Endothelial cell of umbilical vein (primary cell): ENCODE results near the gene ZEB1. TPM values are rescaled to one million over a fixed set of nuclear protein-coding genes. Genes with fewer than 3 reads are reported as not detected.

ENCODE experiments used
- BruUV-seq: library from RNA; stranded (reverse); fragments of 400-500 nt; replicated peaks from 2 replicates; lab custom pipeline; 2021; lab: Mats Ljungman, UMichigan
- CTCF ChIA-PET: fragments of 300-600, 350-600 bp; sonication (Branson Sonifier 250); formaldehyde crosslinking; loops from one replicate; lab custom pipeline; 2021; ENCODE audit warnings: antibody characterized with exemption, inconsistent platforms; lab: Charles Lee
- POLR2A ChIA-PET: fragments of 300-600, 350-600 bp; sonication (Branson Sonifier 250); formaldehyde crosslinking; loops from one replicate; lab custom pipeline; 2021; ENCODE audit warnings: antibody characterized with exemption, inconsistent platforms; lab: Charles Lee
- DNase-seq: peaks from one replicate; pipeline ENCODE4 v3.0.0-alpha.2; 2011; ENCODE audit warnings: low read depth, low spot score
- FAIRE-seq: peaks from 2 replicates; lab custom pipeline; 2011; peaks lifted over from hg19 to GRCh38; lab: Jason Lieb, UNC
- H2AFZ ChIP-seq: 2 replicates; pipeline ENCODE4 v1.6.0; 2012; ENCODE audit warnings: low read depth, low read length, control low read depth, inconsistent platforms
- H3K27ac ChIP-seq: 2 replicates; pipeline ENCODE4 v1.5.1; 2011; ENCODE audit warnings: low read depth, mild to moderate bottlenecking, control low read depth, low read length, moderate library complexity; ENCODE audit not compliant: insufficient read depth
- H3K27me3 ChIP-seq, 2 experiments: 2 replicates each; pipeline versions ENCODE4 v1.6.0 to v1.6.1; 2011; ENCODE audit warnings: low read length in 2 of 2, mixed read lengths in 1 of 2; ENCODE audit not compliant: control insufficient read depth in 2 of 2, insufficient read depth in 2 of 2
- H3K36me3 ChIP-seq, 2 experiments: 2 replicates in 1 of 2; 3 replicates in 1 of 2; pipeline ENCODE4 v1.5.1; 2011; ENCODE audit warnings: low read length in 2 of 2, mild to moderate bottlenecking in 1 of 2, moderate library complexity in 1 of 2; ENCODE audit not compliant: control insufficient read depth in 2 of 2, insufficient read depth in 2 of 2; ENCODE audit errors: extremely low read depth in 1 of 2
- H3K4me1 ChIP-seq: 3 replicates; pipeline ENCODE4 v1.5.1; 2011; ENCODE audit warnings: mild to moderate bottlenecking, low read length; ENCODE audit not compliant: control insufficient read depth, insufficient read depth; ENCODE audit errors: extremely low read depth
- H3K4me2 ChIP-seq: 2 replicates; pipeline ENCODE4 v1.6.1; 2011; ENCODE audit warnings: low read length, control low read depth, mixed read lengths; ENCODE audit not compliant: insufficient read depth
- H3K4me3 ChIP-seq, 3 experiments: fragments of 200-600 bp in 1 of 3; sonication (generic), shearing (Covaris generic) in 1 of 3; replicated peaks in 1 of 3; 2 replicates each; pipeline ENCODE4 v1.5.1; 2011 to 2016; ENCODE audit warnings: control low read depth in 3 of 3, low read length in 3 of 3, mild to moderate bottlenecking in 2 of 3, inconsistent platforms in 1 of 3, low read depth in 1 of 3, moderate library complexity in 1 of 3; ENCODE audit not compliant: insufficient read depth in 1 of 3
- H3K79me2 ChIP-seq: 2 replicates; pipeline ENCODE4 v1.6.0; 2012; ENCODE audit warnings: low read length, inconsistent platforms; ENCODE audit not compliant: control insufficient read depth, insufficient read depth
- H3K9ac ChIP-seq: replicated peaks from 2 replicates; pipeline ENCODE3; 2011; ENCODE audit warnings: low read length, control low read depth; ENCODE audit not compliant: insufficient read depth; ENCODE audit errors: extremely low read depth
- H3K9me1 ChIP-seq: replicated peaks from 3 replicates; pipeline ENCODE4 v1.6.0; 2011; ENCODE audit warnings: mild to moderate bottlenecking, low read length; ENCODE audit not compliant: control insufficient read depth, insufficient read depth; ENCODE audit errors: extremely low read depth
- H3K9me3 ChIP-seq: replicated peaks from 2 replicates; pipeline ENCODE4 v1.5.1; 2012; ENCODE audit warnings: low read length, inconsistent platforms; ENCODE audit not compliant: control insufficient read depth, insufficient read depth
- H4K20me1 ChIP-seq: replicated peaks from 2 replicates; pipeline ENCODE3; 2011; ENCODE audit warnings: mild to moderate bottlenecking, low read length; ENCODE audit not compliant: control insufficient read depth, insufficient read depth; ENCODE audit errors: extremely low read depth
- EZH2 ChIP-seq: IDR thresholded peaks from 2 replicates; pipeline ENCODE4 v1.6.1; 2012; ENCODE audit warnings: borderline replicate concordance, low read depth, mild to moderate bottlenecking, moderate library complexity, low read length, inconsistent platforms; ENCODE audit not compliant: severe bottlenecking
- FOS ChIP-seq: IDR thresholded peaks from 2 replicates; pipeline ENCODE4 v1.6.1; 2011; ENCODE audit warnings: mild to moderate bottlenecking, low read length, moderate library complexity, borderline replicate concordance; ENCODE audit not compliant: insufficient read depth
- GATA2 ChIP-seq: IDR thresholded peaks from 2 replicates; pipeline ENCODE4 v1.7.0; 2011; ENCODE audit warnings: low read depth, mild to moderate bottlenecking, moderate library complexity, mixed read lengths, low read length; ENCODE audit not compliant: insufficient read length, insufficient read depth
- JUN ChIP-seq: IDR thresholded peaks from 2 replicates; pipeline ENCODE4 v1.6.1; 2011; ENCODE audit warnings: borderline replicate concordance, low read depth; ENCODE audit not compliant: insufficient read length, insufficient read depth
- MYC ChIP-seq: IDR thresholded peaks from one replicate; pipeline ENCODE4 v1.6.1; 2011; ENCODE audit warnings: mild to moderate bottlenecking, low read depth, low read length
- POLR2A ChIP-seq: IDR thresholded peaks from 2 replicates; pipeline ENCODE4 v1.6.1; 2012; ENCODE audit warnings: low read depth, mild to moderate bottlenecking, control low read depth, low read length
- POLR2AphosphoS5 ChIP-seq: IDR thresholded peaks from 2 replicates; pipeline ENCODE4 v1.6.1; 2012; ENCODE audit warnings: low read depth, mild to moderate bottlenecking, control low read depth, low read length, moderate library complexity; ENCODE audit not compliant: insufficient read depth
- dilution Hi-C: fragments of 300-500 bp; cut with MboI; formaldehyde crosslinking; loops from one replicate; pipeline ENCODE4 v1.15.0; 2019; ENCODE audit warnings: low sequenced_read_pairs; ENCODE audit not compliant: extremely low pct_ligation_motif_present
- intact Hi-C: fragments of 100-400 bp; cut with micrococcal nuclease; formaldehyde crosslinking; loops from one replicate; pipeline ENCODE4 v1.10.0; 2022
- polyA plus RNA-seq, 4 experiments: library from polyadenylated mRNA; depleted of rRNA in 3 of 4; stranded (reverse) in 3 of 4; unstranded in 1 of 4; fragments of >200 nt; gene quantifications; 2 replicates each; pipeline versions ENCODE4 v1.2.1 to v1.2.3, GENCODE V29; 2011 to 2012; ENCODE audit warnings: missing spikeins in 1 of 4
- total RNA-seq: library from RNA; stranded (reverse); gene quantifications from 2 replicates; pipeline ENCODE4 v1.2.3, GENCODE V29; 2021
- TF ChIP-seq, protein P1 (sequence below): IDR thresholded peaks from 2 replicates; pipeline ENCODE4 v1.6.1; 2011; ENCODE audit not compliant: insufficient read depth, insufficient read length
- TF ChIP-seq, protein P2 (sequence below), 2 donors: IDR thresholded peaks; 1 replicate in 1 of 2; 2 replicates in 1 of 2; pipeline ENCODE4 v1.5.1; 2011; ENCODE audit warnings: low read length in 2 of 2, mild to moderate bottlenecking in 2 of 2, moderate library complexity in 2 of 2, control low read depth in 1 of 2, inconsistent platforms in 1 of 2, low read depth in 1 of 2; ENCODE audit not compliant: insufficient read depth in 1 of 2; ENCODE audit errors: extremely low read depth in 1 of 2

ZEB1 gene
- total and polyA plus RNA-seq, 2 donors (not counting 3 experiments of a cell fraction or from before 2014, with no cell fraction given) = 19.8 to 130 TPM

DNA sequence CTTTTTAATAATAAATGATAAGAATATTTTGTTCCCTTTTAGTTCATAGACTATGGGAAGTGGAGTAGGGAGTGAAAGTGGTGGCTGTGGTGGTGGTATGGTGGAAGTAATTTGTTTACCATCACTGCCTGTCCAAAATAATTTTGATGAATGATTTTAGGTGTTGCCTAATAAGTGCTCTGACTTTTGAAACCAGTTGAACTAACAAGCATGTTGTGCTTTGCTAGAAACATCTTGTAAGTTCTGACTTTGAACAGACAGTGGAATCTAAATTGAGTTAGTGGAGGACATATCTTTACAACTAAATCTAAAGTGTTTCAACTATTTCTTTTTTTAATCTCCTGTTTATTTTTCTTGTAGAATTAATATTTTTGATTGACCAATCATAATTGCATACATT lies 49.7 kb downstream of the ZEB1 start:
- H3K4me2 ChIP-seq = no peak overlapping the region
- DNase-seq (no peak), FAIRE-seq (no peak)
- no peaks in the 10 kb centered on the region for H3K27me3 ChIP-seq
- TF ChIP-seq POLR2AphosphoS5 (no peak), POLR2A (no peak), EZH2 (no peak), GATA2 (no peak), MYC (no peak), FOS (no peak), JUN (no peak)
- TF ChIP-seq, protein P1, sequence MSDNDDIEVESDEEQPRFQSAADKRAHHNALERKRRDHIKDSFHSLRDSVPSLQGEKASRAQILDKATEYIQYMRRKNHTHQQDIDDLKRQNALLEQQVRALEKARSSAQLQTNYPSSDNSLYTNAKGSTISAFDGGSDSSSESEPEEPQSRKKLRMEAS = no peak
- TF ChIP-seq, protein P2, sequence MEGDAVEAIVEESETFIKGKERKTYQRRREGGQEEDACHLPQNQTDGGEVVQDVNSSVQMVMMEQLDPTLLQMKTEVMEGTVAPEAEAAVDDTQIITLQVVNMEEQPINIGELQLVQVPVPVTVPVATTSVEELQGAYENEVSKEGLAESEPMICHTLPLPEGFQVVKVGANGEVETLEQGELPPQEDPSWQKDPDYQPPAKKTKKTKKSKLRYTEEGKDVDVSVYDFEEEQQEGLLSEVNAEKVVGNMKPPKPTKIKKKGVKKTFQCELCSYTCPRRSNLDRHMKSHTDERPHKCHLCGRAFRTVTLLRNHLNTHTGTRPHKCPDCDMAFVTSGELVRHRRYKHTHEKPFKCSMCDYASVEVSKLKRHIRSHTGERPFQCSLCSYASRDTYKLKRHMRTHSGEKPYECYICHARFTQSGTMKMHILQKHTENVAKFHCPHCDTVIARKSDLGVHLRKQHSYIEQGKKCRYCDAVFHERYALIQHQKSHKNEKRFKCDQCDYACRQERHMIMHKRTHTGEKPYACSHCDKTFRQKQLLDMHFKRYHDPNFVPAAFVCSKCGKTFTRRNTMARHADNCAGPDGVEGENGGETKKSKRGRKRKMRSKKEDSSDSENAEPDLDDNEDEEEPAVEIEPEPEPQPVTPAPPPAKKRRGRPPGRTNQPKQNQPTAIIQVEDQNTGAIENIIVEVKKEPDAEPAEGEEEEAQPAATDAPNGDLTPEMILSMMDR (IDR thresholded peaks at IDR 0.05; ENCODE audit: extremely low read depth in 1 of 2, insufficient read depth in 1 of 2, low read depth in 1 of 2, low read length in 2 of 2) = no peak
- no peaks in the 10 kb centered on the region for H3K9me3 ChIP-seq
- no peak overlapping the region for H2AFZ ChIP-seq
- BruUV-seq = no TSS peak
- H4K20me1 ChIP-seq = peaks cover 20% of the 10 kb centered on the region
- no peak overlapping the region for H3K27ac ChIP-seq
- ChIA-PET POLR2A (no interaction called here), CTCF (no interaction called here)
- peaks cover 0 to 5% of the 10 kb centered on the region in 2 experiments for H3K36me3 ChIP-seq
- intact Hi-C loops (no loop called here), dilution Hi-C loops (no loop called here)
- no peak overlapping the region for H3K9ac ChIP-seq
- no peak overlapping the region for H3K4me3 ChIP-seq
- H3K4me1 ChIP-seq = no peaks in the 10 kb centered on the region
- H3K9me1 ChIP-seq = no peaks in the 10 kb centered on the region
- peaks cover 96% of the 10 kb centered on the region for H3K79me2 ChIP-seq
